ENCODE measurements around the gene TAP2. TPM values are rescaled to one million over a fixed set of nuclear protein-coding genes. Genes with fewer than 3 reads are reported as not detected.

TAP2 gene
- total and polyA plus RNA-seq, 10 of the 15 experiments (the other 5 are each of a cell fraction or from before 2014, with no cell fraction given), result 5.3 to 77.2 (median 35.3) TPM

DNA sequence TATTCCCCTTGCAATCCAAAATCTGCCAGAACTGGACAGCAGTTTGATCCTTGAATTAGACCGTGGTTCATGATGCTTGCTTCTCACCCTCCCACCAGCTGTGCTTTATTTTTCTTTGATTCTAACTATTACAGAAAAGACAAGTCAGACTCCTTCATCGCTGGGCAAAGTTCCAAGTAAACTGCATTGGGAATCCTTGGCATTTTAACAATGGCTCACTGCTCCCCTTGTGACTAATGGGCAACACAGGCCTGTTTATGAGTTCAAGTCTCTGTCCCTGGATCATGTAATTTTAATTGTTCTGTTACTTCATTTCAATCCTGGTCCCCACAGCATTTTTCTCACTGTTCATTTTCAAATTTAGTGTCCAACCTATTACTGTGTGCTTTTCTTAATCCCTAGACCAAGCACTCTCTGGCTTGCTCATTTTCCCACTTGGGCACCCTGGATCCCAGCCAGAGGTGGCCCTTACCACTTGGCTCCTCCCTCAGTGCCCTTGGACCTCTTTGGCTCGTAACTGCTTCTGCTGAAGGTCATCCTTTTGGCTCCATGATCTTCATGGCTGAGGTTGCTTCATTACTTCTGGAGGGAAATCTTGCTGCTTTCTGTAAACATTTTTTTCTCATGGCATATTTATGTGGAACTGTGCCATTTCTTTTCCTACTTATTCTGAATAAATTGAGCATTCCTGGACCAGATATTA is 48.3 kb upstream of the TAP2 start:
- H3K36me3 ChIP-seq (ENCODE audit: control insufficient read depth in 2 of 2, insufficient read depth in 2 of 2, low read length in 1 of 2), result no peaks in the 10 kb centered on the region
- no peak overlapping the region for H3K9ac ChIP-seq (ENCODE audit: control insufficient read depth, insufficient read depth, low read length)
- H3K4me2 ChIP-seq (ENCODE audit: control insufficient read depth, insufficient read depth), result no peak overlapping the region
- H3K9me3 ChIP-seq (replicated peaks; ENCODE audit: control insufficient read depth, insufficient read depth, low read length), result no peaks in the 10 kb centered on the region
- no peaks in the 10 kb centered on the region for H4K20me1 ChIP-seq (ENCODE audit: control insufficient read depth, insufficient read depth)
- no peaks in the 10 kb centered on the region; a peak in 1 of 4 replicates for H3K27me3 ChIP-seq (replicated peaks in 1 of 2; ENCODE audit: control insufficient read depth in 2 of 2, insufficient read depth in 2 of 2, low read length in 1 of 2)
- no peak overlapping the region for H3K4me3 ChIP-seq
- no peaks in the 10 kb centered on the region for H3K4me1 ChIP-seq (ENCODE audit: control insufficient read depth, insufficient read depth, low read length)
- BruUV-seq (replicated peaks), result no TSS peak
- no peaks in the 10 kb centered on the region for H3K79me2 ChIP-seq (ENCODE audit: control insufficient read depth, insufficient read depth, low read length)
- ATAC-seq (no peak), FAIRE-seq (no peak), DNase-seq (ENCODE audit: low read depth, low spot score) (no peak)
- in situ Hi-C loops (cut with MboI) (loop anchor here (5.0 kb wide), 1 partner anchor 100 kb away; no protein-coding TSS in a partner anchor), intact Hi-C loops (cut with micrococcal nuclease; ENCODE audit: unreplicated experiment) (loop anchor here (10.0 kb wide), 1 partner anchor 198 kb away; no protein-coding TSS in a partner anchor)
- TF ChIP-seq, protein P1, sequence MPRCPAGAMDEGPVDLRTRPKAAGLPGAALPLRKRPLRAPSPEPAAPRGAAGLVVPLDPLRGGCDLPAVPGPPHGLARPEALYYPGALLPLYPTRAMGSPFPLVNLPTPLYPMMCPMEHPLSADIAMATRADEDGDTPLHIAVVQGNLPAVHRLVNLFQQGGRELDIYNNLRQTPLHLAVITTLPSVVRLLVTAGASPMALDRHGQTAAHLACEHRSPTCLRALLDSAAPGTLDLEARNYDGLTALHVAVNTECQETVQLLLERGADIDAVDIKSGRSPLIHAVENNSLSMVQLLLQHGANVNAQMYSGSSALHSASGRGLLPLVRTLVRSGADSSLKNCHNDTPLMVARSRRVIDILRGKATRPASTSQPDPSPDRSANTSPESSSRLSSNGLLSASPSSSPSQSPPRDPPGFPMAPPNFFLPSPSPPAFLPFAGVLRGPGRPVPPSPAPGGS (IDR thresholded peaks at IDR 0.05; ENCODE audit: borderline replicate concordance, insufficient read depth, low read depth, low read length, poor library complexity, severe bottlenecking), result no peak
- TF ChIP-seq NR2F1 (conservative IDR thresholded peaks at IDR 0.05) (no peak), BHLHE40 (IDR thresholded peaks at IDR 0.05; ENCODE audit: borderline replicate concordance in 1 of 2, low read depth in 2 of 2, low read length in 1 of 2) (no peak), RAD21 (IDR thresholded peaks at IDR 0.05; ENCODE audit: insufficient read depth, low read depth, low read length) (no peak), TBL1XR1 (IDR thresholded peaks at IDR 0.05; ENCODE audit: low read depth, low read length) (no peak), KAT2A (conservative IDR thresholded peaks at IDR 0.05; ENCODE audit: control insufficient read depth, low read depth, low read length) (no peak), RB1 (IDR thresholded peaks at IDR 0.05; ENCODE audit: borderline replicate concordance) (no peak), ZZZ3 (IDR thresholded peaks at IDR 0.05; ENCODE audit: control insufficient read depth, insufficient read length, low read depth) (no peak), RAD51 (IDR thresholded peaks at IDR 0.05) (no peak)
- TF ChIP-seq, protein P2, sequence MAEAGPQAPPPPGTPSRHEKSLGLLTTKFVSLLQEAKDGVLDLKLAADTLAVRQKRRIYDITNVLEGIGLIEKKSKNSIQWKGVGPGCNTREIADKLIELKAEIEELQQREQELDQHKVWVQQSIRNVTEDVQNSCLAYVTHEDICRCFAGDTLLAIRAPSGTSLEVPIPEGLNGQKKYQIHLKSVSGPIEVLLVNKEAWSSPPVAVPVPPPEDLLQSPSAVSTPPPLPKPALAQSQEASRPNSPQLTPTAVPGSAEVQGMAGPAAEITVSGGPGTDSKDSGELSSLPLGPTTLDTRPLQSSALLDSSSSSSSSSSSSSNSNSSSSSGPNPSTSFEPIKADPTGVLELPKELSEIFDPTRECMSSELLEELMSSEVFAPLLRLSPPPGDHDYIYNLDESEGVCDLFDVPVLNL (IDR thresholded peaks at IDR 0.05; ENCODE audit: low read depth, low read length), result no peak
- TF ChIP-seq, protein P3, sequence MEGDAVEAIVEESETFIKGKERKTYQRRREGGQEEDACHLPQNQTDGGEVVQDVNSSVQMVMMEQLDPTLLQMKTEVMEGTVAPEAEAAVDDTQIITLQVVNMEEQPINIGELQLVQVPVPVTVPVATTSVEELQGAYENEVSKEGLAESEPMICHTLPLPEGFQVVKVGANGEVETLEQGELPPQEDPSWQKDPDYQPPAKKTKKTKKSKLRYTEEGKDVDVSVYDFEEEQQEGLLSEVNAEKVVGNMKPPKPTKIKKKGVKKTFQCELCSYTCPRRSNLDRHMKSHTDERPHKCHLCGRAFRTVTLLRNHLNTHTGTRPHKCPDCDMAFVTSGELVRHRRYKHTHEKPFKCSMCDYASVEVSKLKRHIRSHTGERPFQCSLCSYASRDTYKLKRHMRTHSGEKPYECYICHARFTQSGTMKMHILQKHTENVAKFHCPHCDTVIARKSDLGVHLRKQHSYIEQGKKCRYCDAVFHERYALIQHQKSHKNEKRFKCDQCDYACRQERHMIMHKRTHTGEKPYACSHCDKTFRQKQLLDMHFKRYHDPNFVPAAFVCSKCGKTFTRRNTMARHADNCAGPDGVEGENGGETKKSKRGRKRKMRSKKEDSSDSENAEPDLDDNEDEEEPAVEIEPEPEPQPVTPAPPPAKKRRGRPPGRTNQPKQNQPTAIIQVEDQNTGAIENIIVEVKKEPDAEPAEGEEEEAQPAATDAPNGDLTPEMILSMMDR (IDR thresholded peaks at IDR 0.05 in 2 of 3, conservative IDR thresholded peaks at IDR 0.05 in 1 of 3; ENCODE audit: control insufficient read depth in 2 of 3, extremely low read depth in 1 of 3, insufficient read depth in 1 of 3, low read depth in 3 of 3, low read length in 3 of 3), result no peak
- RAD21 ChIA-PET (ENCODE audit: unreplicated experiment), result interaction anchor here (1.0 to 6.5 kb wide), 14 partner anchors 8 to 128 kb away, joined by 3 to 104 read pairs (median 8); partner anchors contain the start of genes HLA-DMA, HLA-DMB and TAP2
- CTCF ChIA-PET, result interaction anchor here (0.9 to 12.7 kb wide), 22 partner anchors 10 to 361 kb away, joined by 3 to 260 read pairs (median 6); partner anchors contain the start of genes BRD2, HLA-DMA, HLA-DMB and TAP2
- 67% methylated on average over 3 of the region's 3 CpGs for WGBS (ENCODE audit: insufficient coverage, insufficient replicate concordance, low lambda C conversion rate, missing lambda C conversion rate)
- SMC1A ChIA-PET (ENCODE audit: uncharacterized antibody, unreplicated experiment), result interaction anchor here (0.9 to 13.8 kb wide), 22 partner anchors 20 to 361 kb away, joined by 3 to 184 read pairs (median 5); partner anchors contain the start of genes BRD2, HLA-DMA and TAP2
- H2AFZ ChIP-seq (ENCODE audit: control insufficient read depth, low read depth, low read length), result no peak overlapping the region
- H3K27ac ChIP-seq (ENCODE audit: control insufficient read depth, insufficient read depth), result no peak overlapping the region
- POLR2A ChIA-PET, result interaction anchor here (1.2 to 1.7 kb wide), 4 partner anchors 67 to 97 kb away, joined by 3 to 8 read pairs (median 4); partner anchors contain the start of genes BRD2 and HLA-DMA

Data from GM12878 (cell line).